Mononuclear cell (primary cell): Measurements from ENCODE around the gene NFASC. TPM values are rescaled to one million over a fixed set of nuclear protein-coding genes. Genes with fewer than 3 reads are reported as not detected.

Source experiments
- H3K27me3 ChIP-seq: 2 replicates; pipeline ENCODE4 v1.6.0; 2011; ENCODE audit warnings: low read length, control low read depth; ENCODE audit not compliant: insufficient read depth
- H3K4me1 ChIP-seq: 2 replicates; pipeline ENCODE4 v1.5.1; 2011; ENCODE audit warnings: mild to moderate bottlenecking, low read length, control low read depth; ENCODE audit not compliant: insufficient read depth
- H3K4me3 ChIP-seq: 2 replicates; pipeline ENCODE4 v1.5.1; 2011; ENCODE audit warnings: mild to moderate bottlenecking, low read length, moderate library complexity
- H3K9me3 ChIP-seq: 2 replicates; pipeline ENCODE4 v1.5.1; 2011; ENCODE audit warnings: low read depth, mild to moderate bottlenecking, control low read depth, low read length
- total RNA-seq: library from RNA; depleted of rRNA; stranded (reverse); fragments of >200 nt; gene quantifications from one replicate; pipeline ENCODE4 v1.2.3, GENCODE V29; 2012

NFASC gene
- total RNA-seq, 1 donor: under 0.01 TPM

DNA sequence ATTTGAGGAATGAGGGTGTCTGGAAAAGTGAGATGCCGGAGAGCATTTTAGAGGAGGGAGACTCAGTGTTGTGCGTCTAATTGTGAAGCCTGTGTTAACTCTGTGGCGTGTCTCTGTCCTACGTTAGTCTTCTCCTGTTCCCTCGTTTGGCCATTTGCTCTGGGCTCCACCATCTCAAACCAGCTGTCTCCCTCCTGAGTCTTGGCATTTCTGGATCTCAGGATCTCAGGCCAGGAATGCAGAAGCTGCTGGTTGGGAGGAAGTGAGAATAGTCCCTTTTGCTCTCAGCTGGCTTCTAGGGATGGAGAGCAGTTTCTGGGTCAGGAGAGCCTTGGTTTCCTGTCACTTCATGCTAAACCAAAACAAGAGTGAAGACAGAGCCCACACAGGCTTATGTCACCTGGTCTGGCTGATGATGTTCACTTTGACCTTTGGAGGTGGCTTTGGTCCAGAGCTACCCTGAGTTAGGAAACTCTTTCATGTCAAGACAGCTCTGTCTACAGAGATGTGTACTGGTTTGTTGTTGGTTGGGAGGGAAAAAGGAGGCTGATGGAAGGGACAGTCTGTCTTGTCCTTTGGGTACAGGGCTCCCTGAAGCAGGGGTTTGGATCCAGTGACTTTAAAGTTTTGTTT lies 859 bp downstream of the NFASC start:
- Histone ChIP-seq H3K9me3 (no peaks in the 10 kb centered on the region), H3K4me1 (no peaks in the 10 kb centered on the region), H3K27me3 (no peaks in the 10 kb centered on the region), H3K4me3 (no peak overlapping the region)

DNA sequence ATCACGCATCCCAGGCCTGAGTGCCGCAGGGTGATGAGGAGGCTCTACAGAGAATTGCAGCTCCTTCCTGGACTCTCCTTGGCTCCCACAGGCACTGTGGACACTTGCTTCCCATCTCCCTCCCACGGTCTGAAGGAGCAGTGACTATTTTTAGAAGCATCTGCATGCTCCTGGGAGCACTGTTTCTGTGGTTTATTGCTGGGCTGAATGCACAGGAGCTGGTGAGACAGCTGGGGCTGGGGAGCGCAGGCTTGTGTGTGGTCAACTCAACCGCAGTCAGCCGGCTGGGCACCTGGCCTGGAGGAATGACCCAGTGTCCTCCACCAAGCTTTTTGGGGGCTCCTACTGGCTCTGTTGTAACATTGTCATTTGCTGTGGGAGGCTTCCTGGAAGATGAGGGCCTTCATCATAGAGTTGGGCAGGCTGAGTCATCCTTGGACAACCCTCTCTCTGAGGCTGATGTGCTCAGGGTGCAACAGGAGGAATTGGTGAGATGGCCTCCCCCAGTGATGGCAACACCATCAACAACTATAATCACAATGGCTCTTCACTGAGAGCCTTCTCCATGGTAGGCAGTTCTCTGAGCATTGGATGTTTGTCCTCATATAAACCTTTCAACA lies 1.7 kb downstream of the NFASC start:
- H3K4me1 ChIP-seq: no peaks in the 10 kb centered on the region
- no peak overlapping the region for H3K4me3 ChIP-seq
- H3K9me3 ChIP-seq: no peaks in the 10 kb centered on the region
- H3K27me3 ChIP-seq: no peaks in the 10 kb centered on the region

DNA sequence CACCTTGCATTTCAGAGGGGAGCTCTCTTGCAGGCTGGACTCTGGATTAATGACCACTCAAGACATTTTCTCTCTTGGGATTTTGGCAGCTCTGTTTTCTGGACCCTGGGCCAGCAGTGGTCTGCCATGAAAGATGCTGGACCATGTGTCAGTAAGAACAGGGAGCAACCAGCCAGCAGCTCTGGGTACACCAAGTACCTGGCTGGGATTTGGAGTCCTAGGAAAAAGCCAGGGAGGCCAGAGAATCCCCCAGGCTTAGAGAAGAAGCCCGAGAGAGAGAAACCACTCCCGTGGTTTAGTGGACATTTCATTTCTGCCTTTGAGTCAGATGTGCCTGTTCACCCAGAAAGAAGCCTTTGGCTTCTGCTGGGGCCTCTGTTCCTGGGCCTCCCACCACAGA lies 2.5 kb downstream of the NFASC start:
- no peak overlapping the region for H3K4me3 ChIP-seq
- H3K9me3 ChIP-seq: no peaks in the 10 kb centered on the region
- H3K27me3 ChIP-seq: no peaks in the 10 kb centered on the region
- no peaks in the 10 kb centered on the region for H3K4me1 ChIP-seq

DNA sequence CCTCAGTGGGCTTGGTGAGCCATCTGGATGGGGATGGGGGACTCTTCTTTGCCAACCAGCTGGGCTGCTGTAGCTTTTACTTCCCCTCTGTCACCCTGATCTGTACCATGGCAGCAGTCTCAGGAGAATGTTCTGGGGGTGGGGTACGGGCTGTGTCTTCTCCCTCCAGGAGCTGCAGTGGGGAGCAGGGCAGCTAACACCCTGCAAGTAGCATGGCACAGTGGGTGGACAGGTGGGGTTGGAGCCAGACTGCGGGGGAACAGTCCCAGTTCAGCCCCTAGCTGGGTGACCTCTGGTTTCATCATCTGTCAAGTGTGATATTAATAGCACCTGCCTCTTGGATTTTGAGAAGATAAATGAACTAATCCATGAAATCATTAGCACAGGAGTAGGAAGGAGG lies 3.1 kb downstream of the NFASC start:
- Histone ChIP-seq H3K4me1 (no peaks in the 10 kb centered on the region), H3K27me3 (peaks cover 2% of the 10 kb centered on the region), H3K9me3 (no peaks in the 10 kb centered on the region), H3K4me3 (no peak overlapping the region)

GRCh38 chr1:204874274-204874673 lies 3.6 kb downstream of the NFASC start:
- Histone ChIP-seq H3K4me3 (no peak overlapping the region), H3K9me3 (no peaks in the 10 kb centered on the region), H3K27me3 (peaks cover 2% of the 10 kb centered on the region), H3K4me1 (no peaks in the 10 kb centered on the region)

- no peaks in the 10 kb centered on the region for H3K9me3 ChIP-seq
- H3K4me3 ChIP-seq: no peak overlapping the region
- H3K27me3 ChIP-seq: peaks cover 2% of the 10 kb centered on the region
- H3K4me1 ChIP-seq: no peaks in the 10 kb centered on the region
Measured at GRCh38 chr1:204875255-204875654, 4.6 kb downstream of the NFASC start.

DNA sequence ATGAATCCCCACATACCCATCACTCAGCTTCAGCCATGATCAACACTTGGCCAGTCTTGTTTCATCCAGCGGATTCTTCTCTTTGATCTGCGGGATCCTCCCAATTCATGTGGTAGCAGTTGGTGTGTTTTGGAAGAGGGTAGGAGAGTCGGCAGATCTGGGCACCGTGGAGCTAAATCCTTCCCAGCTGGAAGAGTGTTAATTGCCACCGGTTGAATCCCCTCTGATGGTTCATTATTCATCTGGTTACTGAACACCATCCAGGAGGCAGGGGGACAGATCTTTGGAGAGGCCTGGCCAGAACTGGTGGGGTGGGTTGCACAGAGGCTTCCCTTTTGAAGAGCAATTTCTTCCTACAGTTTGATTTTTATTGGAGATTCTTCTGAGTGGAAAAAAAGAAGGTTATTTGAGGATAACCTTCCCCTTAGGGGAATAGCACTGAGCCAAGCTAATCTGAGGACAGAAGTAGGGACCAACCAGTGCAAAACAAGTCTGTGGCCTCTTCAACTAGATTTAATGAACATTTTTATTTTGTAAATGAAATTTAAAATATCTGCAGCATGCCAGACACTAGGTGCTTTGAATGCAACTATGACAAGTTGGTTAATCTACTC lies 8.1 kb downstream of the NFASC start:
- peaks cover 2% of the 10 kb centered on the region for H3K27me3 ChIP-seq
- H3K4me1 ChIP-seq: no peaks in the 10 kb centered on the region
- no peaks in the 10 kb centered on the region for H3K9me3 ChIP-seq
- H3K4me3 ChIP-seq: no peak overlapping the region

DNA sequence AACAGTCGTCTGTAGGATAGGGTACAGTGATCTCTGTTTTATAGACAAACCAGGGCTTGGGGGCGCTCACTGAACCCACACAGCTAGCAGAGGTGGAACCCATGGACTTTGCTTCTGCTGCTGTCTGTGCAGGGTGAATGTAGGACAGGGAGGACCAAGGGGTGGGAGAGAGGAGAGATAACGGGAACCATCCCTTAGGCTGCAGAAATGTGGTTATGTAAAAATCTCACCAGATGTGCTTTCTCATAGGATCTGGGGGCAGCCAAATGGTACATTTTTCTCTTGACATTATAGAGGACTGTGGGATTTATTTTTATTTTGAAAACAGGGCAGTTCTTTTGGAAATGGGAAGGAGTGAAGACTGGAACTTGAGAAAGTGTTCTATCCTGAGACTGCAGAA lies 8.7 kb downstream of the NFASC start:
- Histone ChIP-seq H3K9me3 (no peaks in the 10 kb centered on the region), H3K27me3 (peaks cover 2% of the 10 kb centered on the region), H3K4me3 (no peak overlapping the region), H3K4me1 (no peaks in the 10 kb centered on the region)

DNA sequence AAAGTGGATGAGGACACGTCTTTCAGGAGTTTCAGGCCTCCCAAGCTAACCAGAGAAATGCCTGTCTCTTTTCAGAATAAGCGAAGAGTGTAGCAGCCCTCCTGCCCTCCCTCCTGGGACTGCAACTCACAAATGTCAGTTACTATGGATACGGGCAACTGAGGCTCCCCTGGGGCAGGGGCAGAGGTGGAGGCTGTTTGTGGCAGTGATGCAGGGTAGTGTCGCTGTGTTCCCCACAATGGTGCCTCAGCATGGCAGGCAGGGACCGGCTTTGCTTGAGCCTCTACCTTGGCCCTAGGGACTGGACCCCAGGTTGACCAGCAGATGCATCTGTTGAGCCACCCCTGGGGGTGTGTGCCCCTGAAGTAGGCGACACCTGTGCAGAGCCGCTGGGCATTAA lies 10.2 kb downstream of the NFASC start:
- no peaks in the 10 kb centered on the region for H3K9me3 ChIP-seq
- peaks cover 2% of the 10 kb centered on the region for H3K27me3 ChIP-seq
- H3K4me1 ChIP-seq: no peaks in the 10 kb centered on the region
- no peak overlapping the region for H3K4me3 ChIP-seq

- Histone ChIP-seq H3K4me3 (no peak overlapping the region), H3K9me3 (no peaks in the 10 kb centered on the region)
Measured at GRCh38 chr1:204882479-204882878, 11.8 kb downstream of the NFASC start.

DNA sequence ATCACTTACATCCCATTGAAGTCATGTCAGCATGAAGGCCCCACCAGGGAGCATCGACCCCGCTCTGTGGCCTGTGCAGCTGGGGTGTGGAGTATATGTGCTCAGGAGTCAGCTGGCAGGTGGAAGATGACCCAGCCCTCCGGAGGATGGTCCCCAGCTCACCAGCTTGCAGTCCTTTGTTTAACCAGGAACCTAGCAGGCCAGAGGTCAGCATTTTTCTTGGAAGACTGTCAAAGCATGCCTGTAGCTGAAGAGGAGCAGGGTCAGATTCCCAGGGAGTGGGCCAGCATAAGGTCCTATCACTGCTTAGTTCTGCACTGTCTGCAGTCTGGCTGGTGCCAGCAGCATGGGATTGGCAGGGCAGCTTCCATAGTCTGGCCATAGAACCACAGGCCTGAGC lies 12.7 kb downstream of the NFASC start:
- Histone ChIP-seq H3K4me3 (no peak overlapping the region), H3K9me3 (no peaks in the 10 kb centered on the region), H3K27me3 (peaks cover 6% of the 10 kb centered on the region), H3K4me1 (no peaks in the 10 kb centered on the region)

More at GRCh38 chr1:204882479-204882878, 11.8 kb downstream of the NFASC start:
- Histone ChIP-seq H3K27me3 (peaks cover 2% of the 10 kb centered on the region), H3K4me1 (no peaks in the 10 kb centered on the region)

GRCh38 chr1:204885288-204885711 lies 14.6 kb downstream of the NFASC start:
- Histone ChIP-seq H3K4me1 (no peaks in the 10 kb centered on the region), H3K27me3 (peaks cover 3% of the 10 kb centered on the region), H3K4me3 (no peak overlapping the region), H3K9me3 (no peaks in the 10 kb centered on the region)

DNA sequence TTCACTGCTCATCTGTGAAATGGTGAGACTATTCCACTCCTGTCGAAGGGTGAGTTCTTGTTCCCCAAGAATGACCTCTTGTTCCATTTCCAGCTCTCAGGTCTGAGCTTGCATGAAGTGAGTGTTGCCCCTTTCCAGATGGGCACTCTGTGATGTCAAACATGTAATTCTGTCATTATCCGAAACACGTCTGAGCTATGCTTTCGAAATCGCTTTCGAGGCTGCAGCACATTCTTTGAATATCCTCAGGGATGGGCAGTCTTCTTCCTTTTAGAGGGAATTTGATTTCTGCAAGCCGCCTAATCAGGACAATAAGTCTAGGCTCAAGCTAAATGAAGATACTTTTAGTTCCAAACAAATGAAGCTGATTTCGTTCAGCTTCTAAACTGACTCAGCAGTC lies 15.1 kb downstream of the NFASC start:
- Histone ChIP-seq H3K4me1 (no peaks in the 10 kb centered on the region), H3K4me3 (no peak overlapping the region), H3K27me3 (peaks cover 3% of the 10 kb centered on the region), H3K9me3 (no peaks in the 10 kb centered on the region)

- Histone ChIP-seq H3K4me3 (no peak overlapping the region), H3K9me3 (no peaks in the 10 kb centered on the region), H3K27me3 (peaks cover 3% of the 10 kb centered on the region), H3K4me1 (no peaks in the 10 kb centered on the region)
Measured at GRCh38 chr1:204887846-204888245, 17.2 kb downstream of the NFASC start.

- Histone ChIP-seq H3K4me1 (no peaks in the 10 kb centered on the region), H3K4me3 (no peak overlapping the region), H3K9me3 (no peaks in the 10 kb centered on the region), H3K27me3 (peaks cover 3% of the 10 kb centered on the region)
Measured at GRCh38 chr1:204888294-204888693, 17.6 kb downstream of the NFASC start.
